Measurements from ENCODE around the gene DNAJB9.

DNA sequence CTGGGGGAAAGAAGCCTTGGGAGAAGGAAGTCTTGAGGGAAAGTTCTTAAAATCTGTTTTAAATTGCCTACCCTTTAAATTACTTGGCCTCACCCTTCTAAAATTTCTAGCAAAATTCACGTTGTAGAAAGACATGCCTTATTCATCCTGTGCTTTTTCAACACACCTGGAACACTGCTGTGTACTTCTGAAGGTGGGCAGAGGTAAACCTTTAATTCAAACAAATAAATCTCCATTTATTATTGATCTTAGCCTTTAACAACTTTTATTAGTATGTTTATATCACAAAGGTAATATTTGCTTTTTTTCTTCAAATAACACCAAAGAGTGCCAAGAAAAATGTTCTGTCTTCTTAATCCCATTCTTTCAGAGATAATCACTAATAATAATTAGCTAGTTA, 30.7 kb downstream of the DNAJB9 start:
- TF ChIP-seq, protein P1, sequence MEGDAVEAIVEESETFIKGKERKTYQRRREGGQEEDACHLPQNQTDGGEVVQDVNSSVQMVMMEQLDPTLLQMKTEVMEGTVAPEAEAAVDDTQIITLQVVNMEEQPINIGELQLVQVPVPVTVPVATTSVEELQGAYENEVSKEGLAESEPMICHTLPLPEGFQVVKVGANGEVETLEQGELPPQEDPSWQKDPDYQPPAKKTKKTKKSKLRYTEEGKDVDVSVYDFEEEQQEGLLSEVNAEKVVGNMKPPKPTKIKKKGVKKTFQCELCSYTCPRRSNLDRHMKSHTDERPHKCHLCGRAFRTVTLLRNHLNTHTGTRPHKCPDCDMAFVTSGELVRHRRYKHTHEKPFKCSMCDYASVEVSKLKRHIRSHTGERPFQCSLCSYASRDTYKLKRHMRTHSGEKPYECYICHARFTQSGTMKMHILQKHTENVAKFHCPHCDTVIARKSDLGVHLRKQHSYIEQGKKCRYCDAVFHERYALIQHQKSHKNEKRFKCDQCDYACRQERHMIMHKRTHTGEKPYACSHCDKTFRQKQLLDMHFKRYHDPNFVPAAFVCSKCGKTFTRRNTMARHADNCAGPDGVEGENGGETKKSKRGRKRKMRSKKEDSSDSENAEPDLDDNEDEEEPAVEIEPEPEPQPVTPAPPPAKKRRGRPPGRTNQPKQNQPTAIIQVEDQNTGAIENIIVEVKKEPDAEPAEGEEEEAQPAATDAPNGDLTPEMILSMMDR (IDR thresholded peaks at IDR 0.05) = no peak
- no peak for TF ChIP-seq POLR2A (IDR thresholded peaks at IDR 0.05)

Data from body of pancreas (tissue), 4 donors.